ENCODE results near the gene RBM4B.

GRCh38 chr11:66693356-66694055 is 15.8 kb upstream of the RBM4B start:
- no peak for TF ChIP-seq CTCF (conservative IDR thresholded peaks at IDR 0.05)
- no peak for TF ChIP-seq ZFX (IDR thresholded peaks at IDR 0.05)
